ENCODE data around the gene NEK4. TPM values are rescaled to one million over a fixed set of nuclear protein-coding genes. Genes with fewer than 3 reads are reported as not detected.

The NEK4 gene
- total RNA-seq, 1 experiment from 2014 or later = 36.2 TPM

GRCh38 chr3:52719618-52720017 is 51.1 kb downstream of the NEK4 start:
- Histone ChIP-seq H3K27me3 (ENCODE audit: insufficient read depth, low read length) (no peaks in the 10 kb centered on the region), H4K20me1 (ENCODE audit: insufficient read depth) (no peaks in the 10 kb centered on the region), H3K36me3 (ENCODE audit: control insufficient read depth in 1 of 2, insufficient read depth in 2 of 2, low read length in 2 of 2) (peaks cover 0 to 3% of the 10 kb centered on the region in 2 experiments; a peak in 1 of 4 replicates), H3K4me1 (ENCODE audit: control insufficient read depth in 1 of 2, insufficient read depth in 2 of 2, low read length in 2 of 2) (no peaks in the 10 kb centered on the region), H3K9ac (ENCODE audit: low read length) (no peak overlapping the region), H3K79me2 (ENCODE audit: insufficient read depth, low read length) (no peaks in the 10 kb centered on the region), H3K27ac (ENCODE audit: low read depth, low read length) (no peak overlapping the region), H3K4me2 (ENCODE audit: low read length) (no peak overlapping the region), H3K9me2 (ENCODE audit: insufficient read depth) (no peaks in the 10 kb centered on the region), H2AFZ (ENCODE audit: low read depth, low read length, poor library complexity, severe bottlenecking) (no peak overlapping the region), H3K9me3 (ENCODE audit: control insufficient read depth in 1 of 2, insufficient read depth in 1 of 2, low read depth in 1 of 2, low read length in 2 of 2) (no peaks in the 10 kb centered on the region), H3K4me3 (replicated peaks in 1 of 2; ENCODE audit: low read depth in 1 of 2, low read length in 2 of 2) (no peak overlapping the region)
- ATAC-seq (no peak), DNase-seq (ENCODE audit: low read depth, low spot score) (no peak)
- no peak for TF ChIP-seq SP1 (IDR thresholded peaks at IDR 0.05; ENCODE audit: low read depth)
- no peak for TF ChIP-seq REST (IDR thresholded peaks at IDR 0.05; ENCODE audit: low read depth)
- TF ChIP-seq ELF1 (IDR thresholded peaks at IDR 0.05; ENCODE audit: borderline replicate concordance, low read depth) = no peak
- no peak for TF ChIP-seq JUND (IDR thresholded peaks at IDR 0.05)
- TF ChIP-seq ZNF274 (IDR thresholded peaks at IDR 0.05; ENCODE audit: low read depth, low read length) = no peak
- TF ChIP-seq EGR1 (IDR thresholded peaks at IDR 0.05; ENCODE audit: low read depth) = no peak
- TF ChIP-seq ATF3 (IDR thresholded peaks at IDR 0.05) = no peak
- TF ChIP-seq SIN3A (IDR thresholded peaks at IDR 0.05; ENCODE audit: low read depth) = no peak
- TF ChIP-seq POLR2AphosphoS5 (IDR thresholded peaks at IDR 0.05; ENCODE audit: low read depth, low read length) = no peak
- TF ChIP-seq, protein P1, sequence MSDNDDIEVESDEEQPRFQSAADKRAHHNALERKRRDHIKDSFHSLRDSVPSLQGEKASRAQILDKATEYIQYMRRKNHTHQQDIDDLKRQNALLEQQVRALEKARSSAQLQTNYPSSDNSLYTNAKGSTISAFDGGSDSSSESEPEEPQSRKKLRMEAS (IDR thresholded peaks at IDR 0.05) = no peak
- TF ChIP-seq CBX3 (IDR thresholded peaks at IDR 0.05; ENCODE audit: low read depth) = no peak
- TF ChIP-seq TCF7L2 (IDR thresholded peaks at IDR 0.05; ENCODE audit: borderline replicate concordance, extremely low read depth, insufficient read depth, insufficient read length) = no peak
- TF ChIP-seq SRF (IDR thresholded peaks at IDR 0.05; ENCODE audit: low read depth) = no peak
- TF ChIP-seq YY1 (IDR thresholded peaks at IDR 0.05; ENCODE audit: extremely low read depth, insufficient replicate concordance, low read depth, low read length) = no peak
- TF ChIP-seq CEBPB (IDR thresholded peaks at IDR 0.05; ENCODE audit: low read depth) = no peak
- TF ChIP-seq, protein P2, sequence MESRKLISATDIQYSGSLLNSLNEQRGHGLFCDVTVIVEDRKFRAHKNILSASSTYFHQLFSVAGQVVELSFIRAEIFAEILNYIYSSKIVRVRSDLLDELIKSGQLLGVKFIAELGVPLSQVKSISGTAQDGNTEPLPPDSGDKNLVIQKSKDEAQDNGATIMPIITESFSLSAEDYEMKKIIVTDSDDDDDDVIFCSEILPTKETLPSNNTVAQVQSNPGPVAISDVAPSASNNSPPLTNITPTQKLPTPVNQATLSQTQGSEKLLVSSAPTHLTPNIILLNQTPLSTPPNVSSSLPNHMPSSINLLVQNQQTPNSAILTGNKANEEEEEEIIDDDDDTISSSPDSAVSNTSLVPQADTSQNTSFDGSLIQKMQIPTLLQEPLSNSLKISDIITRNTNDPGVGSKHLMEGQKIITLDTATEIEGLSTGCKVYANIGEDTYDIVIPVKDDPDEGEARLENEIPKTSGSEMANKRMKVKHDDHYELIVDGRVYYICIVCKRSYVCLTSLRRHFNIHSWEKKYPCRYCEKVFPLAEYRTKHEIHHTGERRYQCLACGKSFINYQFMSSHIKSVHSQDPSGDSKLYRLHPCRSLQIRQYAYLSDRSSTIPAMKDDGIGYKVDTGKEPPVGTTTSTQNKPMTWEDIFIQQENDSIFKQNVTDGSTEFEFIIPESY (IDR thresholded peaks at IDR 0.05; ENCODE audit: extremely low read depth, insufficient replicate concordance, low read length) = no peak
- no peak for TF ChIP-seq EZH2phosphoT487 (IDR thresholded peaks at IDR 0.05; ENCODE audit: borderline replicate concordance)
- no peak for TF ChIP-seq FOSL1 (IDR thresholded peaks at IDR 0.05; ENCODE audit: low read depth)
- no peak for TF ChIP-seq RAD21 (IDR thresholded peaks at IDR 0.05; ENCODE audit: low read depth)
- POLR2A ChIA-PET = no interaction called here
- intact Hi-C loops (cut with micrococcal nuclease) = no loop called here
- no TSS peak for BruUV-seq (replicated peaks)
- RAD21 ChIA-PET (ENCODE audit: low non-redundant PET in 1 of 2, low total read pairs in 2 of 2, uncharacterized antibody in 2 of 2, unreplicated experiment in 2 of 2) = interaction anchor here in 1 of 2 experiments (0.6 kb wide), 1 partner anchor 138 kb away, joined by 4 read pairs; no protein-coding TSS in a partner anchor
- CTCF ChIA-PET = no interaction called here
